Panc1 (cell line): ENCODE data around the gene LTN1.

Source experiments
- SIN3A ChIP-seq: IDR thresholded peaks from 2 replicates; pipeline ENCODE4 v1.6.1; 2012; ENCODE audit warnings: low read depth, mild to moderate bottlenecking, low read length, moderate library complexity, borderline replicate concordance; ENCODE audit not compliant: insufficient read depth
- TF ChIP-seq, protein P1 (sequence below): fragments of 450-650 bp; IDR thresholded peaks from 2 replicates; pipeline ENCODE4 v1.5.1; 2017; ENCODE audit warnings: mild to moderate bottlenecking

DNA sequence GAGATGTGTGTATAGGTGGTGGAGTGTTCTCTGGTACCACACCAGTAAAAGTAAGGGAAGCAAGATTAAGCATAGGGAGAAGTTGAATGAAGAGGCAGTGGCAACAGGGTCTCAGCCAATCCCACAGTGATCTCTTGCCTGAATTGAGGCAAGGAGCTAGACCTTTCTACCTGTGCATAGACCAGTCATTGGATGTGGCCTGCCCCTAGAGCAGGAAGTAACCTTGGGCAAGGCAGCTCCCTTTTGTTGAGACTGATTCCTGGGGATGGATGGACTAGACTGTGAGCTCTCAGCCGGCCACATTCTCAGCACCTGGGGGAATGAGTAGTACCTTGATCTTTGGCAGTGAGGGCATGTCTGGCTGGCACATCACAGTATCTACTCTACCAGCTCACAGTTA, 38.2 kb upstream of the LTN1 start:
- TF ChIP-seq, protein P1, sequence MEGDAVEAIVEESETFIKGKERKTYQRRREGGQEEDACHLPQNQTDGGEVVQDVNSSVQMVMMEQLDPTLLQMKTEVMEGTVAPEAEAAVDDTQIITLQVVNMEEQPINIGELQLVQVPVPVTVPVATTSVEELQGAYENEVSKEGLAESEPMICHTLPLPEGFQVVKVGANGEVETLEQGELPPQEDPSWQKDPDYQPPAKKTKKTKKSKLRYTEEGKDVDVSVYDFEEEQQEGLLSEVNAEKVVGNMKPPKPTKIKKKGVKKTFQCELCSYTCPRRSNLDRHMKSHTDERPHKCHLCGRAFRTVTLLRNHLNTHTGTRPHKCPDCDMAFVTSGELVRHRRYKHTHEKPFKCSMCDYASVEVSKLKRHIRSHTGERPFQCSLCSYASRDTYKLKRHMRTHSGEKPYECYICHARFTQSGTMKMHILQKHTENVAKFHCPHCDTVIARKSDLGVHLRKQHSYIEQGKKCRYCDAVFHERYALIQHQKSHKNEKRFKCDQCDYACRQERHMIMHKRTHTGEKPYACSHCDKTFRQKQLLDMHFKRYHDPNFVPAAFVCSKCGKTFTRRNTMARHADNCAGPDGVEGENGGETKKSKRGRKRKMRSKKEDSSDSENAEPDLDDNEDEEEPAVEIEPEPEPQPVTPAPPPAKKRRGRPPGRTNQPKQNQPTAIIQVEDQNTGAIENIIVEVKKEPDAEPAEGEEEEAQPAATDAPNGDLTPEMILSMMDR = no peak
- no peak for TF ChIP-seq SIN3A
